HG03095 (cell line): ENCODE results near the gene CDNF.
"Not testable (repeated sequence)": the region's sequence is repeated elsewhere in the genome, so short reads cannot be mapped to it uniquely, and the experiment has no call there.

Source experiments
- ATAC-seq: cut with Tn5 transposase; IDR thresholded peaks from one replicate; pipeline ENCODE4 v1.9.1; 2021; ENCODE audit warnings: moderate library complexity; ENCODE audit not compliant: unreplicated experiment

CDNF gene

DNA sequence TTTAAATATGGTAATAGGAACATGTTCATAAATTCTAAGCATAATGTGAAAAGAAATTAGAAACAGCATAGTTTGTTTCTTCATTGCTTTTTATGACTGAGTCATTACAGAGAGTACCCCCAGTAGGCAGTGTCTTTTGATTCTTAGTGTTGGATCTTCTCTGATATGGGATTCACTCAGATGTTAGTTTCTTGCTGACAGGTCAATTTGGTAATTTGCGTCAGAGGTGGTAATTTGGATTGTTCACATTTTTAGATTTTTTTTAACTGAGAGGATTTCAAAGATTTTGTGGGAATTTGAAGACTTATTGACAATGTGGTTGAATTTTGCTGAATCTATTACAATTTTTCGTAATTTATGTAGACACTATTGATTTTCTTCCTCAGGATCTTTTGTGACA lies 2.3 kb upstream of the CDNF start:
- no peak for ATAC-seq

DNA sequence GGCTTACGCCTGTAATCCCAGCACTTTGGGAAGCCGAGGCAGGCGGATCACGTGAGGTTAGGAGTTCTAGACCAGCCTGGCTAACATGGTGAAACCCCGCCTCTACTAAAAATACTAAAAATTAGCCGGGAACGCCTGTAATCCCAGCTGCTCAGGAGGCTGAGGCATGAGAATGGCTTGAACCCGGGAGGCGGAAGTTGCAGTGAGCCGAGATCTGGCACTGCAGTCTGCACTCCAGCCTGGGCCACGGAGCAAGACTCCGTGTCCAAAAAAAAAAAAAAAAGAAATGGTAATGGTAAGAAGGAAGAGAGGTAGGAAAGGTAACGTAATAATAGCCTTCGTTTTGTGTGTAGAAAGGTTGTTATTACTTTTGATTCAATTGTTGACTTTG lies 1.5 kb upstream of the CDNF start:
- ATAC-seq = no peak

DNA sequence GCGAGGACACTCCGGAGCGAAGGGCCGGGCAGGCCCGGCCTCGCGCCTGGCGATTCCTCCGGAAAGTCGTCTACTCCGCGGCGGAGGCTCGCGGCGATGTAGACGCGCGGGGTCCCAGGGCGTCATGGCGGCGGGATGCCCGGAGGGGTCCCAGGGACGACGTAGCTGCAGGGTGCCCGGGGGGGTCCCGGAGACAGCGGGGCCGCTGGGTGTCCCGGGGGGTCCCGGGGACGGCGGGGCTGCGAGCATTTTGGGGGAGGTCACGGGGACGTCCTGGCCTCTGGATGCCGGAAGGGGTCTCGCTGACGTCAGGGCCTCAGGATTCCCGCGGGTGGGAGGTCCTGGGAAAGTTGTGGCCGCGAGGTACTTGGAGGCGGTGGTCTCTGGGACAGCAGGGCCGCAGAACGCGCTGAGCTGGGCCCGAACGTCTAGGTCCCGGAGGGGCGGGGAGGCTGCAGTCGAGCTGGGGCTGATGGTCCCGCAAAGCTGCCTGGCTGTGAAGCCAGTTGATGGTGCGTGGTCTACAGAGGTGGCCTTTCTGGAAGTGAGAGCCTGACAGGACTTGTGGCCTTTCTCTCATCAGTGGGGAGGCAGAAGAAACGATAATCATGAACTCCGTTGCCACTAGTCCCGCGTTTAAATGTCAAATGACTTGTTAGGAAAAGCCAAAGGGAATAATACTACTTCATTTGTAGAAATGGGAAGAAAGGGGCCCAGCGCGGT lies 906 bp upstream of the CDNF start:
- peak; percentile 0 for ATAC-seq

DNA sequence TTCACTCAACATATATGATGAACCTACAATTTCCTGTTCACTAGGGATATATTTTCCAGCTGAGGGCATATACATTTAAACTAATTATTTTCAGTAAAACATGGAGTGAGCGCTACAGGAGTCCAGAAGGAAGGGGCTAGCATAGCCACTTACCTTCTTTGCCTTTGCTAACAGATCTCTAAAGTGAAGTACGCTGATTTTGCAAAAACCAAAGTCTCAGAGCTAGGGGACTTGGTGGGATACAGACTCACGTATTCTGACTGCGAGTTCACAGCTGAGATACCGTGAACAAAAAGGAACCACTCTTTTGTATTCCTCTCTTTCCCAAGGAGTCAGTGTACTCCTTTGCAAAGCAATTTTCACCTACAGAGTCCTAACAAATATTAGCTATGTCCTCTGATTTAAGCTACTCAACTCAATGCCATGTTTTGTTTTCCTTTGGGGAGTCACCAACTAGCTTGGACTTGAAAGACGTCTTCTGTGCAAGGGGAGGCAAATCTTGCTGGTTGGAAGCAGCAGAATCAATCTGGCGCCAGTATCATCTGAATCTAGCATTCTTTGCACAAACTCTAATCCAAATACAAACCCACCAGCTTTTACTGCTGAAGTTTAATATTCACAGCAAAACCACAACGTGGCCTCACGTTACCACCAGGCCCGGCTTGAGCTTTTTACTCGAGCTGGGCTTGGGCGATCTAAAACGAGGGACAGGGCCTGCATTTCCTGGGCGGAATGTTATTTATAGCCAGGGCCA lies 657 bp downstream of the CDNF start:
- ATAC-seq = no peak

DNA sequence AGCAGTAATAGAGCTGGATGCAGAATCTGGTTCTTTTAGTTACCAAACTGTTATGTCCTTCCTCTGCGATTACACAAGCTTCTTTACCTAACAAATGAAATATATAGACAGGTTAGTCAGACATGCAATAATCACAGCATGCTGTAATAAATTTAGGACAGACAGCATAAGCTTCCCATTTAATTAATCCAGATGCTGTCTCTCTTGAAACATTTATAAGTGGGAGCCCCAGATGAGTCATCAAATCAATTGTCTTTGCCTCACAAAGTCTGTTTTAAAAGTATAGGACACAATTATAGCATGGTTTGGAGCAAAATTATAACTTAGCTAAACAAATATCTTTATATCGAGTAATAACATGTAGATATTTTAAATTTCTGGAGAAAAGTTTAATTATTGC lies 1.6 kb downstream of the CDNF start:
- no peak for ATAC-seq

DNA sequence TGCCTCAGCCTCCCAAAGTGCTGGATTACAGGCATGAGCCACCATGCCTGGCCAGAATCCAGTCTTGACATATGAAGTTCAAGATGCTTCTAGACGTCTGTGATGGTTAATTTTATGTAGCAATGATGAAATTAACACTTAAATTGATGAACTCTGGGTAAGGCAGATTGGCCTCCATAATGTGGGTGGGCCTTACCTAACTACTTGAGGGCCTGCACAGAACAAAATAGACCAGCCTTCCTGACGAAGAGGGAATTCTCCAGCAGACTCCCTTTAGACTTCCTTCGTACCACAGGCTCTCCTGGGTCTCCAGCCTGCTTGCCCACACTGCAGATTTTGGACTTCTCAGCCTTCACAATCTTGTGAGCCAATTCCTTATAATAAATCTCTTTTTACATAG lies 4.7 kb downstream of the CDNF start:
- no peak for ATAC-seq

DNA sequence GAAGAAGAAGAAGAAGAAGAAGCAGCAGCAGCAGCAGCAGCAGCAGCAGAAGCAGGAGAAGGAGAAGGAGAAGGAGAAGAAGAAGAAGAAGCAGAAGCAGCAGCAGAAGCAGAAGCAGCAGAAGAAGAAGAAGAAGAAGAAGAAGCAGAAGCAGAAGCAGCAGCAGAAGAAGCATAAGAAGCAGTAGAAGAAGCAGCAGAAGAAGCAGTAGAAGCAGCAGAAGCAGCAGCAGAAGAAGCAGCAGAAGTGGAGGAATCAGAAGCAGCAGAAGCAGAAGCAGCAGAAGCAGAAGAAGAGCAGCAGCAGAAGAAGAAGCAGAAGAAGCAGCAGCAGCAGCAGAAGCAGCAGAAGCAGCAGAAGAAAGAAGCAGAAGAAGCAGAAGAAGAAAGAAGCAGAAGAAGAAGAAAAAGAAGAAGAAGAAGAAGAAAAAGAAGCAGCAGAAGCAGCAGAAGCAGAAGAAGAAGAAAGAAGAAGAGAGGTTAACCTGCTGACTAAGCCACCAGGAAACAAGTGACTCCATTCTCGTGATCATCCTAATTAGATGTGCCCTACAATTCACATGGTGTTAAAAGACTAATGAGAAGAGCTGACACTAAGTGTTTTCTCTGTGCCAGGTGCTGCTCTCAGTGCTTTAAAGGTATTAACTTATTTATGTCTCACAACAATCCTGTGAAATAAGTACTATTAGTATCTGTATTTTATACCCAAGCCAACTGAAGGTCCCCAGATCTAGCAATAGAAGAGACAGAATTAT lies 11.6 kb downstream of the CDNF start:
- ATAC-seq = no peak

DNA sequence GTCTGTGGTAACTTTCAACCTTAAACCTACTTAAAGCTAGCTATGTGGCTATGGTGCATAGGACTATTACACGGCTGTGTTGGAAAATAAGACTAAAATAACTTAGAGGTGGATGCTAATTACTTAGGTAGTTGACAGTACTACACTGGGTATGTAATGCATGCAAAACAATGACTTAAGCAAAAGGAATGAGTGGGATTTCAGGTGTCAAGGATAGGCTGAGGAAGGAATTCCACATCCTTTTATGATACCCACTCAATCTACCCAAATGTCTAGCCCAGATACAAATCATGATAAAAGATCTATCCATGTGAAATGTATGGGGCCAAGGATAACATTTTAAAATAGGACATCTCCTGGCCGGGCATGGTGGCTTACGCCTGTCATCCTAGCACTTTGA lies 13.9 kb downstream of the CDNF start:
- no peak for ATAC-seq

DNA sequence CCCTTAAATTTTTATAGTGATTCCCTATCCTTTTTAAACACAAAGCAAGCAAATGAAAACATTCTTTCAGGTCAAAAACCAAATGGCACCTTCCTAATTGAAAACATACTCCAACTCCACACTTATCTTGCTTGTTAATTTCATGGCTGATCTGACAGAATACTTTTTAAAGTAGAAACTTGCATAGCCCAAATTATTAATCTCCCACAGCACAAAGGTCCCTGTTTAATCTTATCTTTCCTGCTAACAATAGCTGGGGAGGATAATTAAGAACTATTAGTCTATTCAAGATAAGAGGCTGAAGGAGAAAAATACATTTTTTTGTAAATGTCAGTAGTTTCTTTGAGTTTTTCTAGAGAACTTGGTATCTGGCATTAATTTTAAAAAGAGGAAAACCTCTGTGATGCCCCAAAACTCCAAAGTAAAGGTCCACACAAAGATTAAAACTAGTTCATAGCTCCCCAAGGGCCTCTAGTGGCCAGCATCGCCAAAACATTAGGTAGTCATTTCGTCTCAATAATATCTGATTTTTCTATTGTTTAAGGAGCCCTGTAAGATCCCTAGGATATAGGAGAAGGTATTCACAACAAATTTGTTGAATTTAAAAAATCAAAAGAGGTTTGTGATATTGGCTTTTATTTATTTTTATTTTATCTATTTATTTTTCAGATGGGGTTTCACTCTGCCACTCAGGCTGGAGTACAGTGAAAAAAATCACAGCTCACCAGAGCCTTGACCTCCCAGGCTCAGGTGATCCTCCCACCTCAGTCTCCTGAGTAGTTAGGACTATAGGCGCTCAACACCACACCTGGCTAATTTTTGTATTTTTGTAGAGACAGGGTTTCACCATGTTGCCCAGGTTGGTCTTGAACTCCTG lies 14.7 kb downstream of the CDNF start:
- no peak for ATAC-seq

DNA sequence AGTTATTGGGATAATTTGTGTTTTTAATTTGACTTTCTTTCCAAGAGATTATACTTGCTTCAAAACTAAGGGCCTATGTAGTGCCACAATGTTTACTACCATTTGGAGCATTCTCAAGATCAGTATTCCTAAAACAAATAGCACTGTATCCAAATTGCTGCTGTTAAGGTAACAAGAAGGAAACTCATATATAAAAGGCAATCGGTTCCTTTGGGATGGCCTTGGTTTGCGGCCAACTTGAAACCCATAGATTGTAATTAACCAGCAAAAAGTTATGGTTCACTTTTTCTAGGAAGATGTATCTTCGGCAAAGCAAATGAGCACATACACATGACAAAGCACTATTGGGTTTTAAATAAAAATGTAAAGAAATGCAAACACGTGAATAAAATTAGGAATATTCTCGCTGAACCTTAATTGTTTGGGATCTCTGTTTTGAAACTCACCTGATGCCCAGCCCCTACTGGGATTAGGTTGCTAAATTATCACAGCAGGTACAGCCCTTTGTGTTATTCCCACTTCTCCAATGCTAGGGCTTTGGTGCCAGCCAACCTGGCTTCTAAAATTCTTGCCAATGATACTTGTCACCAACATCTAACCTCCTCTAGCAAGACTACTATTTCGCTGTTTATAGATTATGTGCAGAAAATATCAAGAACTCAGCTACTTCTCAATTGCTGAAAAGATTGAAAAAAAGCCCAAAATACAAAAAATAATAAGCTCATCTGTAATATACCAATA lies 16.0 kb downstream of the CDNF start:
- ATAC-seq = no peak

DNA sequence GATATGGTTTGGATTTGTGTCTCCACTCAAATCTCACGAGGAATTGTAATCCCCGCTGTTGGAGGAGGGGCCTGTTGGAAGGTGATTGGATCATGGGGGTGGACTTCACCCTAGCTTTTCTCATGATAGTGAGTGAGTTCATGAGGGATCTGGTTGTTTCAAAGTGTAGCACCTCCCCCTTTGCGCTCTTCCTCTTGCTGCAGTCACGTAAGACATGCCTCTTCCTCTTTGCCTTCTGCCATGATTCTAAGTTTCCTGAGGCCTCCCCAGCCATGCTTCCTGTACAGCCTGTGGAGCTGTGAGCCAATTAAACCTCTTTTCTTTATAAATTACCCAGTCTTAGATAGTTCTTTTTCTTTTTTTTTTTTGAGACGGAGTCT lies 17.1 kb downstream of the CDNF start:
- ATAC-seq = no peak

DNA sequence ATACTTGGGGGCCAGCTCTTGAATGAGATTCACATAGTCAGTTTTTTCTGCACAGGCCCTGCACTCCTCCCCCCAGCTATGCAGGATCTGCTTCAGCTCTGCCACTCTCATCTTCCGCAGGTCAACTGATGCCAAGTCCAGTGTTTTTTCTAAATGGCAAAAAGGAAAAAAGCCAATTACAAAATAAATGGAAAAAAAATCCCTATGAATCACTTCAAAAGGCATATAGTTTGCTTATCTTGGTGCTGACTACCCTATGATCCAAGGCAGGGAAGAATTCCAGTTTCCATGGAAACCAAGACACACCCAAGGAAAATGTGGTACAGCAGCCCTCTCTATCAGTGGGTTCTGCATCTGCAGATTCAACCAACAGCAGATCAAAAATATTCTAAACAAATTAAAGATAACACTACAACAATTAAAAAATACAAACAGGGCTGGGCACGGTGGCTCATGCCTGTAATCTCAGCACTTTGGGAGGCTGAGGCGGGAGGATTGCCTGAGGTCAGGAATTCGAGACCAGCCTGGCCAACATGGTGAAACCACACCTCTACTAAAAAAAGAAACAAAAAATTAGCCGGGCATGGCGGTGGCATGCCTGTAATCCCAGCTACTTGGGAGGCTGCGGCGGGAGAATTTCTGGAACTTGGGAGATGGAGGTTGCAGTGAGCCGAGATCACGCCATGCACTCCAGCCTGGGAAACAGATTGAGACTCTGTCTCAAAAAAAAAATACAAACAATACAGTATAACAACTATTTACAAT lies 17.6 kb downstream of the CDNF start:
- ATAC-seq = no peak

DNA sequence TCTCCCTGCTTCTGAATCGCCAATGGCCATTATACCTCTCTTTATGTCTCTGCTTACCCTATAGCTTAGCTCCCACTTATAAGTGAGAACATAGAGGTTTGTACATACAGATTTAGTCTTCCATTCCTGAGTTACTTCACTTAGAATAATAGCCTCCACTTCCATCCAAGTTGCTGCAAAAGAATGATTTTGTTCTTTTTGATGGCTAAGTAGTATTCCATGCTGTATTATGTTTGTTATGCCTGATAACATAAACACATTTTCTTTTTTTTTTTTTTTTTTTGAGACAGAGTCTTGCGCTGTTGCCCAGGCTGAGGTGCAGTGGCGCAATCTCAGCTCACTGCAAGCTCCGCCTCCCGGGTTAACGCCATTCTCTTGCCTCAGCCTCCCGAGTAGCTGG lies 21.1 kb downstream of the CDNF start:
- ATAC-seq = not testable (repeated sequence)

DNA sequence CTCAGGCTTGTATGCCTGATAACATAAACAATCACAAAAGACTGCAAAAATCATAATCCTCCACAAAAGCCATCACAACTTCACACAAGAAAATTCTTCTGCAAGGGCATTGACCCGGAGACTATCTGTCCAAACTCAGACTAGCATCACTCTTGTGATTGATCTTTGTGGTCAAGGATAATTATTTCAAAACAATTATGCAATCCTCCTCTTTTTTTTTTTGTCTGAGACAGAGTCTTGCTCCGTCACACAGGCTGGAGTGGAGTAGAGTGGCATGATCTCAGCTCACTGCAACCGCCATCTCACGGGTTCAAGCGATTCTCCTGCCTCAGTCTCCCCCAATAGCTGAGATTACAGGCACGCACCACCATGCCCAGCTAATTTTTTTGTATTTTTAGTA lies 22.2 kb downstream of the CDNF start:
- ATAC-seq = no peak

DNA sequence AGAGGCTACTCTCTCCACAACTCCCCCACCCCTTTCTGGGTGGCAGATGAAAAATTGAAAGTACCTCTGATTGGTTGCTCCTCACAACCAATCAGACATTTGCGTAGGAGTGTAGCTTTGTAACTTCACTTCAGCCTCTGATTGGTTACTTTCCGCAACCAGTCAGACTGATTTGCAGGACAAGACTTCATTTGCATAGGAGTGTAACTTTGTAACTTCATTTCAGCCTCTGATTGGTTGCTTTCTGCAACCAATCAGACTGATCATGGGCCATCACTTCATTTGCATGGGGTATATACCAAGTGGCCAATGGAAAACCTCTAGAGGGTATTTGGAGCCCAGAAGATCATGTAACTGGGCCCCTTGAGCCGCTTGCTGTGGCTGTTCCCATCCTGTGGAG lies 25.6 kb downstream of the CDNF start:
- no peak for ATAC-seq

DNA sequence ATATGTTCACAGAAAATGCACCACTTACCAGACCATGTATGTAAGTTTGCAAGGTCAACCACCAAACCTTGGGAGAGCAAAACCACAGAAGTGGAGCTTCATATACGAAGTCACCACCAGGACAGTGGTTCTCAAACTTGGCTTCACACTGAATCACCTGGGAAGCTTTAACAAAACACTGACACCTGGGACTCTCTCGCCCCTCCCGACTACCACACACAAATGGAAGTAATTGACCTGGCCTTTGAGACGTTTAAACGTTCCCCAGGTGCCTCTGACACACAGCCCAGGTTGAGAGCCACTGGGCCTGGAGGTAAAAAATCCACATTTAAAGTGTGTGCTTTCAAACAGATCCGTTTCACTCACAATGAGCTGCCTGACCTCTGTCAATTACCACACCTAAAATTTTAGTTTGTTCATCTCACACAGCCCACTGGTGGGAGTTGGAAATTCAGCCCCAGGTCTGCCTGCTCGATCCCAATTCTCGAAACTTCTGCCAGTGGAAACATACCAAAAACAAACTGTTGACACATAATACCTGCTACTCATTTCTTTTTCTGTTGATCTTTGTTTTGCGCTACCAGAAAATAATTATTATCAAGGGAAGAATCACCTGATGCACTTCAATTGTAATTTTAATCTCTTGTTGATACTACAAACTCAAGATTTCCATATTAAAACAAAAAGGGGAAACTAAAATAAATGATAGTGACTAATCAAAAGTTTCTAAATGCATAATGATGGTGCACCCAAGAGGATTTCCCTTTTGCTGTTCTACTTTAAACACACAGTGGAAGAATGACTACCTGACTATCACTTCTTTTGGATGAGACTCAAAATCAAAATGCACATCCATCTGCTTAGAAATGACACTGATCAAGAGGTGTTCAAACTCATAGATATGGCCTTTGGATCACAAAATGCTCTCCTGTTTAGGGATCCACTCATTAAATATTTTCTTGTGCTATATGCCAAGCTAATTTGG lies 26.6 kb downstream of the CDNF start:
- no peak for ATAC-seq

DNA sequence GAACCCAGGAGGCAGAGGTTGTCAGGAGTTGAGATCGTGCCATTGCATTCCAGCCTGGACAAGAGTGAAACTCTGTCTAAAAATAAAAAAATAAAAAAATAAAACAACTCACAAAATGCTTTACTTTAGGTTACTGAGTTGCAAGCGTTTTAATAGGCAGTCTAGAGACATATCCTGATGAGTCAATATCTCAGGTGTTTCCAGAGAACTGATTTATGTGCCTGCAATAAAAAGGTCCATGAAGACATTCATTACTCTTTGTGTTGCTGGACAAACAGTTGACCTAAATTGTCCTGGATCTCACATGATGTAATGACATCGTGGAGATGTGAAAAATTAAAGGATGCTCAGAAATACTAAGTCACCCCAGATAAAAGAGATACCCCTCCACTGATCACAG lies 31.5 kb downstream of the CDNF start:
- ATAC-seq = no peak

DNA sequence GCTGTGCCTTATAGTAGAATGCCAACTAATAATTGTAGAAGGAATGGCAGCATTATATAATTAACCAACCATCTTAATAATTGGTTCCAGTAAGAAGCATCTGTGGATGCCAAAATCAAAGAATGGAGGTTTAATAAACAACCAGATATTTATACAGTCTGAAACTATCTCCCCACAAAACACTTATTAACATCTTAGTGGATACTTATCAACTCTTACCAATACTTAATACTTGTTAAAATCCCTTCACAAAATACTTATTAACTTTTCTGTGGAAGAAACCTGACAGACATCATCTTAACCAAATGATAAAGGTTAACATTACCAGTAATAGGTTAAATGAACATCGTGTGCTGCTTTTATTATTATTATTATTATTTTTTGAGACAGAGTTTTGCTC lies 34.0 kb downstream of the CDNF start:
- no peak for ATAC-seq
